Neural cell (in vitro differentiated cells): Measurements from ENCODE around the gene COMT. TPM values are rescaled to one million over a fixed set of nuclear protein-coding genes. Genes with fewer than 3 reads are reported as not detected.

ENCODE experiments used
- H2AFZ ChIP-seq: fragments of 200-600, 300-800 bp; sonication (generic), shearing (Covaris generic); 2 replicates; pipeline ENCODE4 v1.6.0; 2014; ENCODE audit warnings: low read depth, mild to moderate bottlenecking, antibody characterized with exemption, low read length, moderate library complexity
- H3F3A ChIP-seq: fragments of 200-600 bp; shearing (Covaris generic); 2 replicates; pipeline ENCODE4 v1.6.1; 2016; ENCODE audit warnings: mild to moderate bottlenecking, moderate library complexity, mixed read lengths, antibody characterized with exemption, low read length; ENCODE audit not compliant: insufficient read depth, poor library complexity, severe bottlenecking
- H3K27ac ChIP-seq: fragments of 200-600, 300-800 bp; sonication (generic), shearing (Covaris generic); 2 replicates; pipeline ENCODE4 v1.5.1; 2014; ENCODE audit warnings: mild to moderate bottlenecking, low read length, moderate library complexity
- H3K27me3 ChIP-seq: fragments of 300-800, 200-600 bp; sonication (generic), shearing (Covaris generic); 2 replicates; pipeline ENCODE4 v1.6.0; 2014; ENCODE audit warnings: mild to moderate bottlenecking, low read depth, low read length, moderate library complexity; ENCODE audit not compliant: insufficient read depth
- H3K36me3 ChIP-seq: fragments of 300-800, 200-600 bp; sonication (generic), shearing (Covaris generic); 2 replicates; pipeline ENCODE4 v1.5.1; 2014; ENCODE audit warnings: mild to moderate bottlenecking, antibody characterized with exemption, low read length, moderate library complexity; ENCODE audit not compliant: insufficient read depth
- H3K4me2 ChIP-seq: fragments of 300-800, 200-600 bp; sonication (generic), shearing (Covaris generic); 2 replicates; pipeline ENCODE4 v1.6.0; 2014; ENCODE audit warnings: mild to moderate bottlenecking, low read length
- H3K4me3 ChIP-seq: fragments of 300-800, 200-600 bp; sonication (generic), shearing (Covaris generic); 2 replicates; pipeline ENCODE4 v1.5.1; 2014; ENCODE audit warnings: mild to moderate bottlenecking, low read length, moderate library complexity
- H3K79me2 ChIP-seq: fragments of 200-600 bp; shearing (Covaris generic); replicated peaks from 2 replicates; pipeline ENCODE4 v1.6.0; 2014; ENCODE audit warnings: mild to moderate bottlenecking, low read length, moderate library complexity; ENCODE audit not compliant: insufficient read depth
- H3K9ac ChIP-seq: fragments of 300-800, 200-600 bp; sonication (generic), shearing (Covaris generic); 2 replicates; pipeline ENCODE4 v1.6.1; 2016; ENCODE audit warnings: mild to moderate bottlenecking, low read length, mixed read lengths
- H3K9me2 ChIP-seq: fragments of 200-600 bp; shearing (Covaris generic); 2 replicates; pipeline ENCODE4 v1.6.1; 2016; ENCODE audit warnings: mild to moderate bottlenecking, low read length, mixed read lengths; ENCODE audit not compliant: insufficient read depth
- H3K9me3 ChIP-seq: fragments of 200-600, 300-800 bp; sonication (generic), shearing (Covaris generic); 2 replicates; pipeline ENCODE4 v1.6.1; 2016; ENCODE audit warnings: mild to moderate bottlenecking, mixed run types, low read length, moderate library complexity, mixed read lengths
- H4K20me1 ChIP-seq: fragments of 200-600 bp; shearing (Covaris generic); 2 replicates; pipeline ENCODE4 v1.6.1; 2016; ENCODE audit warnings: mild to moderate bottlenecking, mixed run types; ENCODE audit not compliant: insufficient read depth
- EP300 ChIP-seq: fragments of 450-650 bp; conservative IDR thresholded peaks from 2 replicates; pipeline ENCODE4 v1.6.1; 2014; ENCODE audit warnings: antibody characterized with exemption, mild to moderate bottlenecking, moderate library complexity; ENCODE audit not compliant: poor library complexity, severe bottlenecking
- EZH2 ChIP-seq: fragments of 200-600, 300-800 bp; shearing (Covaris generic), sonication (generic); IDR thresholded peaks from 2 replicates; pipeline ENCODE4 v1.6.1; 2014; ENCODE audit warnings: antibody characterized with exemption, low read length, borderline replicate concordance, mild to moderate bottlenecking; ENCODE audit not compliant: insufficient read depth, poor library complexity, severe bottlenecking
- MXI1 ChIP-seq: fragments of 450-650 bp; conservative IDR thresholded peaks from 2 replicates; pipeline ENCODE4 v1.6.1; 2014; ENCODE audit warnings: antibody characterized with exemption, mild to moderate bottlenecking; ENCODE audit not compliant: poor library complexity, severe bottlenecking
- POLR2AphosphoS5 ChIP-seq: IDR thresholded peaks from 2 replicates; pipeline ENCODE4 v1.6.1; 2012
- RAD21 ChIP-seq: fragments of 450-650 bp; conservative IDR thresholded peaks from 2 replicates; pipeline ENCODE4 v1.6.1; 2014; ENCODE audit warnings: antibody characterized with exemption, mild to moderate bottlenecking, moderate library complexity
- SMC3 ChIP-seq: fragments of 450-650 bp; conservative IDR thresholded peaks from 2 replicates; pipeline ENCODE4 v1.6.1; 2014; ENCODE audit warnings: antibody characterized with exemption, mild to moderate bottlenecking, moderate library complexity; ENCODE audit not compliant: poor library complexity
- TAF1 ChIP-seq: IDR thresholded peaks from 2 replicates; pipeline ENCODE4 v1.6.1; 2012; ENCODE audit warnings: low read depth
- polyA plus RNA-seq: library from polyadenylated mRNA; depleted of rRNA; stranded (reverse); fragments of >200 nt; gene quantifications from 2 replicates; pipeline ENCODE4 v1.2.3, GENCODE V29; 2014
- TF ChIP-seq, protein P1 (sequence below): fragments of 450-650 bp; IDR thresholded peaks from 2 replicates; pipeline ENCODE4 v1.5.1; 2014; ENCODE audit warnings: antibody characterized with exemption, mild to moderate bottlenecking, moderate library complexity; ENCODE audit not compliant: poor library complexity, severe bottlenecking
- TF ChIP-seq, protein P2 (sequence below): IDR thresholded peaks from 2 replicates; pipeline ENCODE4 v1.6.1; 2012; ENCODE audit warnings: borderline replicate concordance

COMT gene
- polyA plus RNA-seq, 1 donor from 2014 or later: 14.2 TPM

DNA sequence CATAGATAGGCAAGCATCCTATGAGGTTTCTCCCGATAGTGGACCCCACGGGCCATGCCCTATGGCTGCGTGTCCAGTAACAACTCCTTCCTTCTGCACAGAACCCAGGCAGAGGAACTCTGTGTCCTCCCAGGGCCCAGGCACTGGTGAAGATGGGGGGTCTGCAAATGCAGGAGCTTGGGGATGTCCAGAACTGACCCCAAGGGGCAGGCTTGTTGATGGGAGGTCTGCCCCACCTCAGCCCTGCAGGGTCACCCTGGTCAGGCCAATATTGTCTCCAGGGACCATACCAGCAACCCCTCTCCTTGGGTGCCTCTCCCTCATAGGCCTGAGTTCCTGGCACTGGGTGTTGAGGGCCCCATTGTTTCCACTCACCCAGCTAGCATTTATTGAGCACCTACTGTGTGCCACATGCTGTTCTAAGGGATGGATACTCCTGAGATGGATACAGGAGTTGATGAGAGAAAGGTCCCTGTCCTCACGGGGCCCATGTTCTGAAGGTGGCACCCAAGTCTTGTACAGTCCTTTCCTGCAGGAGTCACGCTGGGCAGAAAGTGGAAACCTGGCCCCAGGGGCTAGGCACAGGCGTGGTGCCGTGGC is 26.4 kb downstream of the COMT start:
- no peak overlapping the region for H3K4me3 ChIP-seq
- peaks cover 16% of the 10 kb centered on the region for H3K36me3 ChIP-seq
- H2AFZ ChIP-seq: no peak overlapping the region
- H4K20me1 ChIP-seq: no peaks in the 10 kb centered on the region
- no peaks in the 10 kb centered on the region for H3K9me2 ChIP-seq
- no peaks in the 10 kb centered on the region for H3K79me2 ChIP-seq
- no peak overlapping the region for H3K4me2 ChIP-seq
- no peaks in the 10 kb centered on the region for H3K27me3 ChIP-seq
- no peak overlapping the region for H3K27ac ChIP-seq
- H3F3A ChIP-seq: no peaks in the 10 kb centered on the region
- TF ChIP-seq, protein P1, sequence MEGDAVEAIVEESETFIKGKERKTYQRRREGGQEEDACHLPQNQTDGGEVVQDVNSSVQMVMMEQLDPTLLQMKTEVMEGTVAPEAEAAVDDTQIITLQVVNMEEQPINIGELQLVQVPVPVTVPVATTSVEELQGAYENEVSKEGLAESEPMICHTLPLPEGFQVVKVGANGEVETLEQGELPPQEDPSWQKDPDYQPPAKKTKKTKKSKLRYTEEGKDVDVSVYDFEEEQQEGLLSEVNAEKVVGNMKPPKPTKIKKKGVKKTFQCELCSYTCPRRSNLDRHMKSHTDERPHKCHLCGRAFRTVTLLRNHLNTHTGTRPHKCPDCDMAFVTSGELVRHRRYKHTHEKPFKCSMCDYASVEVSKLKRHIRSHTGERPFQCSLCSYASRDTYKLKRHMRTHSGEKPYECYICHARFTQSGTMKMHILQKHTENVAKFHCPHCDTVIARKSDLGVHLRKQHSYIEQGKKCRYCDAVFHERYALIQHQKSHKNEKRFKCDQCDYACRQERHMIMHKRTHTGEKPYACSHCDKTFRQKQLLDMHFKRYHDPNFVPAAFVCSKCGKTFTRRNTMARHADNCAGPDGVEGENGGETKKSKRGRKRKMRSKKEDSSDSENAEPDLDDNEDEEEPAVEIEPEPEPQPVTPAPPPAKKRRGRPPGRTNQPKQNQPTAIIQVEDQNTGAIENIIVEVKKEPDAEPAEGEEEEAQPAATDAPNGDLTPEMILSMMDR: no peak
- no peak for TF ChIP-seq EZH2
- no peak for TF ChIP-seq MXI1
- TF ChIP-seq EP300: no peak
- H3K9ac ChIP-seq: no peak overlapping the region
- H3K9me3 ChIP-seq: no peaks in the 10 kb centered on the region

DNA sequence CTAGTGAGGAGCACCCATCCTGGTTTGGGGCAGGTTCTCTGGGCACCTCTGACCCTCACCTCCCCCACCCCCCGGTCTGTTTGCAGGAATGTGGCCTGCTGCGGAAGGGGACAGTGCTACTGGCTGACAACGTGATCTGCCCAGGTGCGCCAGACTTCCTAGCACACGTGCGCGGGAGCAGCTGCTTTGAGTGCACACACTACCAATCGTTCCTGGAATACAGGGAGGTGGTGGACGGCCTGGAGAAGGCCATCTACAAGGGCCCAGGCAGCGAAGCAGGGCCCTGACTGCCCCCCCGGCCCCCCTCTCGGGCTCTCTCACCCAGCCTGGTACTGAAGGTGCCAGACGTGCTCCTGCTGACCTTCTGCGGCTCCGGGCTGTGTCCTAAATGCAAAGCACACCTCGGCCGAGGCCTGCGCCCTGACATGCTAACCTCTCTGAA is 26.9 kb downstream of the COMT start:
- no peaks in the 10 kb centered on the region for H3K9me3 ChIP-seq
- H3K9ac ChIP-seq: no peak overlapping the region
- TF ChIP-seq RAD21 (no peak), TAF1 (no peak), EZH2 (no peak), MXI1 (no peak), EP300 (no peak), SMC3 (no peak), POLR2AphosphoS5 (no peak)
- TF ChIP-seq, protein P2, sequence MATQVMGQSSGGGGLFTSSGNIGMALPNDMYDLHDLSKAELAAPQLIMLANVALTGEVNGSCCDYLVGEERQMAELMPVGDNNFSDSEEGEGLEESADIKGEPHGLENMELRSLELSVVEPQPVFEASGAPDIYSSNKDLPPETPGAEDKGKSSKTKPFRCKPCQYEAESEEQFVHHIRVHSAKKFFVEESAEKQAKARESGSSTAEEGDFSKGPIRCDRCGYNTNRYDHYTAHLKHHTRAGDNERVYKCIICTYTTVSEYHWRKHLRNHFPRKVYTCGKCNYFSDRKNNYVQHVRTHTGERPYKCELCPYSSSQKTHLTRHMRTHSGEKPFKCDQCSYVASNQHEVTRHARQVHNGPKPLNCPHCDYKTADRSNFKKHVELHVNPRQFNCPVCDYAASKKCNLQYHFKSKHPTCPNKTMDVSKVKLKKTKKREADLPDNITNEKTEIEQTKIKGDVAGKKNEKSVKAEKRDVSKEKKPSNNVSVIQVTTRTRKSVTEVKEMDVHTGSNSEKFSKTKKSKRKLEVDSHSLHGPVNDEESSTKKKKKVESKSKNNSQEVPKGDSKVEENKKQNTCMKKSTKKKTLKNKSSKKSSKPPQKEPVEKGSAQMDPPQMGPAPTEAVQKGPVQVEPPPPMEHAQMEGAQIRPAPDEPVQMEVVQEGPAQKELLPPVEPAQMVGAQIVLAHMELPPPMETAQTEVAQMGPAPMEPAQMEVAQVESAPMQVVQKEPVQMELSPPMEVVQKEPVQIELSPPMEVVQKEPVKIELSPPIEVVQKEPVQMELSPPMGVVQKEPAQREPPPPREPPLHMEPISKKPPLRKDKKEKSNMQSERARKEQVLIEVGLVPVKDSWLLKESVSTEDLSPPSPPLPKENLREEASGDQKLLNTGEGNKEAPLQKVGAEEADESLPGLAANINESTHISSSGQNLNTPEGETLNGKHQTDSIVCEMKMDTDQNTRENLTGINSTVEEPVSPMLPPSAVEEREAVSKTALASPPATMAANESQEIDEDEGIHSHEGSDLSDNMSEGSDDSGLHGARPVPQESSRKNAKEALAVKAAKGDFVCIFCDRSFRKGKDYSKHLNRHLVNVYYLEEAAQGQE: no peak
- TF ChIP-seq, protein P1: no peak
- H3K4me2 ChIP-seq: no peak overlapping the region
- no peak overlapping the region for H3K4me3 ChIP-seq
- no peak overlapping the region for H3K27ac ChIP-seq
- H3K36me3 ChIP-seq: peaks cover 16% of the 10 kb centered on the region
- H2AFZ ChIP-seq: no peak overlapping the region
- no peaks in the 10 kb centered on the region for H3K27me3 ChIP-seq
- no peaks in the 10 kb centered on the region for H3K79me2 ChIP-seq
- no peaks in the 10 kb centered on the region for H3K9me2 ChIP-seq
- H4K20me1 ChIP-seq: no peaks in the 10 kb centered on the region
- H3F3A ChIP-seq: no peaks in the 10 kb centered on the region
